ENCODE measurements around the gene PDE4B.
"Not testable (repeated sequence)": the region's sequence is repeated elsewhere in the genome, so short reads cannot be mapped to it uniquely, and the experiment has no call there.

PDE4B gene

GRCh38 chr1:65958561-65959350, 166.1 kb downstream of the PDE4B start:
- peak; percentile 45 for DNase-seq

- DNase-seq: no peak
These were observed 167.3 kb downstream of the PDE4B start for GRCh38 chr1:65959896-65960567.

- no peak for DNase-seq
These were observed 170.6 kb downstream of the PDE4B start for GRCh38 chr1:65963156-65963888.

- DNase-seq: no peak
These were observed 171.4 kb downstream of the PDE4B start for GRCh38 chr1:65964123-65964522.

- no peak for DNase-seq
These were observed 172.7 kb downstream of the PDE4B start for GRCh38 chr1:65965112-65965996.

- DNase-seq: not testable (repeated sequence)
These were observed 174.8 kb downstream of the PDE4B start for GRCh38 chr1:65967492-65967891.

GRCh38 chr1:65971547-65971946, 178.9 kb downstream of the PDE4B start:
- no peak for DNase-seq

- no peak for DNase-seq
These were observed 183.0 kb downstream of the PDE4B start for GRCh38 chr1:65975708-65976107.

- no peak for DNase-seq
These were observed 186.7 kb downstream of the PDE4B start for GRCh38 chr1:65979136-65980044.

GRCh38 chr1:65980237-65980636, 187.5 kb downstream of the PDE4B start:
- no peak for DNase-seq

GRCh38 chr1:65983500-65983899, 190.8 kb downstream of the PDE4B start:
- DNase-seq: no peak

GRCh38 chr1:65985393-65986066, 192.8 kb downstream of the PDE4B start:
- no peak for DNase-seq

GRCh38 chr1:65986146-65986545, 193.5 kb downstream of the PDE4B start:
- DNase-seq: no peak

- no peak for DNase-seq
These were observed 197.5 kb downstream of the PDE4B start for GRCh38 chr1:65990161-65990560.

- DNase-seq: no peak
These were observed 199.0 kb downstream of the PDE4B start for GRCh38 chr1:65991694-65992093.

- DNase-seq: no peak
These were observed 199.6 kb downstream of the PDE4B start for GRCh38 chr1:65992165-65992821.

GRCh38 chr1:65992831-65993271, 200.2 kb downstream of the PDE4B start:
- no peak for DNase-seq

- DNase-seq: no peak
These were observed 201.5 kb downstream of the PDE4B start for GRCh38 chr1:65994223-65994622.

GRCh38 chr1:65995336-65995735, 202.6 kb downstream of the PDE4B start:
- no peak for DNase-seq

- DNase-seq: no peak
These were observed 203.2 kb downstream of the PDE4B start for GRCh38 chr1:65995928-65996327.

Data from HCEC 1CT (cell line).